Measurements from ENCODE around the gene KIF3C. TPM values are rescaled to one million over a fixed set of nuclear protein-coding genes. Genes with fewer than 3 reads are reported as not detected.

Gene KIF3C
- total RNA-seq, 2 experiments from 2014 or later: 3.7 to 4.1 TPM

- no peak for DNase-seq
- Mint-ChIP-seq H3K27me3 (no peaks in the 10 kb centered on the region), H3K4me1 (peaks cover 5% of the 10 kb centered on the region), H3K9me3 (no peaks in the 10 kb centered on the region), H3K36me3 (no peaks in the 10 kb centered on the region), H3K27ac (no peak overlapping the region), H3K4me3 (no peak overlapping the region)
Observed at GRCh38 chr2:25957743-25958142, 24.6 kb downstream of the KIF3C start.

GRCh38 chr2:25955869-25956535, 26.3 kb downstream of the KIF3C start:
- Mint-ChIP-seq H3K27me3 (no peaks in the 10 kb centered on the region), H3K4me3 (no peak overlapping the region), H3K9me3 (no peaks in the 10 kb centered on the region), H3K36me3 (no peaks in the 10 kb centered on the region), H3K4me1 (peaks cover 2% of the 10 kb centered on the region), H3K27ac (no peak overlapping the region)
- no peak for DNase-seq

- no peaks in the 10 kb centered on the region for H3K36me3 Mint-ChIP-seq
- H3K9me3 Mint-ChIP-seq: no peaks in the 10 kb centered on the region
- no peak overlapping the region for H3K4me3 Mint-ChIP-seq
Observed at GRCh38 chr2:25955036-25955435, 27.3 kb downstream of the KIF3C start.

GRCh38 chr2:25954199-25954752, 28.0 kb downstream of the KIF3C start:
- no peak overlapping the region for H3K27ac Mint-ChIP-seq
- H3K4me3 Mint-ChIP-seq: no peak overlapping the region
- no peaks in the 10 kb centered on the region for H3K9me3 Mint-ChIP-seq
- no peaks in the 10 kb centered on the region for H3K36me3 Mint-ChIP-seq
- no peaks in the 10 kb centered on the region for H3K27me3 Mint-ChIP-seq
- H3K4me1 Mint-ChIP-seq: no peaks in the 10 kb centered on the region
- DNase-seq: no peak

More at GRCh38 chr2:25955036-25955435, 27.3 kb downstream of the KIF3C start:
- Mint-ChIP-seq H3K4me1 (no peaks in the 10 kb centered on the region), H3K27ac (no peak overlapping the region), H3K27me3 (no peaks in the 10 kb centered on the region)
- DNase-seq: no peak

GRCh38 chr2:25951071-25951547, 31.2 kb downstream of the KIF3C start:
- Mint-ChIP-seq H3K4me1 (no peaks in the 10 kb centered on the region), H3K27me3 (no peaks in the 10 kb centered on the region), H3K4me3 (no peak overlapping the region), H3K9me3 (no peaks in the 10 kb centered on the region), H3K27ac (no peak overlapping the region), H3K36me3 (no peaks in the 10 kb centered on the region)
- peak; percentile 72 for DNase-seq

GRCh38 chr2:25948437-25948836, 33.9 kb downstream of the KIF3C start:
- Mint-ChIP-seq H3K4me3 (no peak overlapping the region), H3K27me3 (no peaks in the 10 kb centered on the region), H3K36me3 (no peaks in the 10 kb centered on the region), H3K4me1 (no peaks in the 10 kb centered on the region), H3K9me3 (no peaks in the 10 kb centered on the region), H3K27ac (no peak overlapping the region)
- no peak for DNase-seq

- Mint-ChIP-seq H3K27ac (no peak overlapping the region), H3K36me3 (no peaks in the 10 kb centered on the region), H3K4me1 (no peaks in the 10 kb centered on the region), H3K4me3 (no peak overlapping the region), H3K9me3 (no peaks in the 10 kb centered on the region), H3K27me3 (no peaks in the 10 kb centered on the region)
- no peak for DNase-seq
Observed at GRCh38 chr2:25941042-25941441, 41.3 kb downstream of the KIF3C start.

- Mint-ChIP-seq H3K27me3 (no peaks in the 10 kb centered on the region), H3K27ac (no peak overlapping the region), H3K4me1 (no peaks in the 10 kb centered on the region), H3K36me3 (no peaks in the 10 kb centered on the region), H3K4me3 (no peak overlapping the region), H3K9me3 (no peaks in the 10 kb centered on the region)
- no peak for DNase-seq
Observed at GRCh38 chr2:25939257-25939668, 43.0 kb downstream of the KIF3C start.

GRCh38 chr2:25938345-25938744, 44.0 kb downstream of the KIF3C start:
- no peak for DNase-seq
- Mint-ChIP-seq H3K36me3 (no peaks in the 10 kb centered on the region), H3K27ac (no peak overlapping the region), H3K9me3 (no peaks in the 10 kb centered on the region), H3K27me3 (no peaks in the 10 kb centered on the region), H3K4me1 (no peaks in the 10 kb centered on the region), H3K4me3 (no peak overlapping the region)

GRCh38 chr2:25936889-25937545, 45.3 kb downstream of the KIF3C start:
- DNase-seq: no peak
- H3K27me3 Mint-ChIP-seq: no peaks in the 10 kb centered on the region
- no peaks in the 10 kb centered on the region for H3K36me3 Mint-ChIP-seq
- H3K27ac Mint-ChIP-seq: no peak overlapping the region
- H3K4me3 Mint-ChIP-seq: no peak overlapping the region
- H3K4me1 Mint-ChIP-seq: no peaks in the 10 kb centered on the region
- no peaks in the 10 kb centered on the region for H3K9me3 Mint-ChIP-seq

GRCh38 chr2:25933622-25934021, 48.7 kb downstream of the KIF3C start:
- H3K9me3 Mint-ChIP-seq: no peaks in the 10 kb centered on the region
- no peak overlapping the region for H3K27ac Mint-ChIP-seq
- H3K4me3 Mint-ChIP-seq: no peak overlapping the region
- H3K4me1 Mint-ChIP-seq: no peaks in the 10 kb centered on the region
- no peak for DNase-seq
- H3K27me3 Mint-ChIP-seq: no peaks in the 10 kb centered on the region
- H3K36me3 Mint-ChIP-seq: no peaks in the 10 kb centered on the region

GRCh38 chr2:25929789-25930473, 52.4 kb downstream of the KIF3C start:
- Mint-ChIP-seq H3K27ac (no peak overlapping the region), H3K27me3 (no peaks in the 10 kb centered on the region), H3K9me3 (no peaks in the 10 kb centered on the region), H3K4me3 (no peak overlapping the region), H3K4me1 (no peaks in the 10 kb centered on the region), H3K36me3 (no peaks in the 10 kb centered on the region)
- DNase-seq: no peak

- H3K4me1 Mint-ChIP-seq: no peaks in the 10 kb centered on the region
- H3K36me3 Mint-ChIP-seq: no peaks in the 10 kb centered on the region
- H3K4me3 Mint-ChIP-seq: no peak overlapping the region
- H3K9me3 Mint-ChIP-seq: no peaks in the 10 kb centered on the region
- H3K27me3 Mint-ChIP-seq: no peaks in the 10 kb centered on the region
- no peak overlapping the region for H3K27ac Mint-ChIP-seq
- DNase-seq: no peak
Observed at GRCh38 chr2:25928668-25929067, 53.6 kb downstream of the KIF3C start.

- Mint-ChIP-seq H3K9me3 (no peaks in the 10 kb centered on the region), H3K27me3 (no peaks in the 10 kb centered on the region), H3K27ac (no peak overlapping the region), H3K36me3 (no peaks in the 10 kb centered on the region), H3K4me3 (no peak overlapping the region), H3K4me1 (no peaks in the 10 kb centered on the region)
- no peak for DNase-seq
Observed at GRCh38 chr2:25926984-25927756, 55.1 kb downstream of the KIF3C start.

GRCh38 chr2:25922501-25922900, 59.8 kb downstream of the KIF3C start:
- Mint-ChIP-seq H3K36me3 (no peaks in the 10 kb centered on the region), H3K4me3 (no peak overlapping the region), H3K27me3 (no peaks in the 10 kb centered on the region), H3K4me1 (no peaks in the 10 kb centered on the region), H3K27ac (no peak overlapping the region), H3K9me3 (no peaks in the 10 kb centered on the region)
- DNase-seq: no peak
